Hepatocyte (in vitro differentiated cells): ENCODE results near the gene ZNF775.

ENCODE experiments used
- CTCF ChIP-seq: fragments of 200-600 bp; sonication (generic); IDR thresholded peaks from 2 replicates; pipeline ENCODE4 v1.5.1; 2016; ENCODE audit warnings: antibody characterized with exemption, mild to moderate bottlenecking; ENCODE audit not compliant: poor library complexity
- EZH2phosphoT487 ChIP-seq: fragments of 200-600 bp; sonication (generic); IDR thresholded peaks from one replicate; pipeline ENCODE4 v1.6.1; 2018; ENCODE audit warnings: antibody characterized with exemption, mild to moderate bottlenecking, low read depth, moderate library complexity; ENCODE audit not compliant: unreplicated experiment, severe bottlenecking

DNA sequence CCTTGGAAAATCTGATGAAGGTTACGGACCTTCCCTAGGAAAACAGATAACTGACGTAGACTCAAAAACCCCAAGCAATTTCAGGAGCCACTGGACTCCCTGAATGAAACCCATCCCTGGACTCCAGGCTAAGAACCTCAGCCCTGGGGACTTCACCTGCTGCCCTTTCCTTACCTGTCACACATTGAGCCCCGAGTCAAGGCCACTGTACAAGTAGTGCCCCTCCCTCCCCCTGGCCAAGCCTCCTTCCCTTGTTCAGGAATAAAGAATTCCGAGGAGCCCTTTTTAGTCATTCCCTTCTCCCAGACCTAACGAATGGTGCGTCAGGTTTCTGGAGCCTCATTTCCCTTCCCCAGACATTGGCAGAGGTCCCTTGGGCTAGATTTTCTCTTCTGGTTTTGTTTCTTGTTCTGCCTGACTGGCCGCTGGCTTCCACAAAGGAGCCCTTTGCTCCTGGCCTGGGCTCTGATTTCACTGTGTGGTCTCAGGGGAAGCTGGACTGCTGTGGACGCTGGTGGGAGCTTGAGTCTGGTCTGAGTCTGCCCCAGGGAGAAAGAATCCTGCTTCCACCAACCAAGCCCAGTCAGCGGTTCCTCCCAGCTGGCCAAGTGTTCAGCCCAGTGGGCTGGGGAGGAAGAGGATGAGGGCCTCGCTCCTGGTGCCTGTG is 31.7 kb downstream of the ZNF775 start:
- TF ChIP-seq CTCF, result no peak
- TF ChIP-seq EZH2phosphoT487, result no peak
